ENCODE measurements around the gene CDC42EP2. TPM values are rescaled to one million over a fixed set of nuclear protein-coding genes. Genes with fewer than 3 reads are reported as not detected.

CDC42EP2 gene
- total RNA-seq, 2 experiments from 2014 or later: 0.96 TPM; not detected in 1

DNA sequence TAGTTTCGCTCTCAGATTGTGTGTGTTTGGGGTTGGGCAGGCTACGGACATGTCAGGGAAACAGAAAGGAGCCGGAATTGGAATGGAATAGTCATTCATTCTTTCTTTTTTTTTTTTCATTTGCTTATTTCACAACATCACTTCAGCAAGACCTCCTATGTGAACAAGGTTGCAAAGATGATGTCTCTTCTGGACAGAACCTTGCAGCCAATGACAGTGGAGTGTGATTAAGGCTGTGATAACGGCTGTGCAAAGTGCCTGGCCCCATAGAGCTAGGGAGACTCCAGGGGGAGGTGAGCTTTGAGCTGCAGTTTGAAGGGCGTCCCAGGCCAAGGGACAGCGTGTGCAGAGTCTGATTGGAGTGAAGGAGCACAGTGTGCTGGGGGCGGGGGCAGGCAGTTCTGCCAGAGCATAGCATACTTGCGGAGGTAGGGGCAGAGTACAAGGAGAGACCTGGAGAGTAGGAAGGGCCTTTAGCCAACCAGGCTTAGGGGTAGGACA, 43.2 kb downstream of the CDC42EP2 start:
- POLR2A ChIA-PET: interaction anchor here (1.3 to 3.0 kb wide), 2 partner anchors 141 to 149 kb away, joined by 4 to 19 read pairs; partner anchors contain the start of gene MALAT1

DNA sequence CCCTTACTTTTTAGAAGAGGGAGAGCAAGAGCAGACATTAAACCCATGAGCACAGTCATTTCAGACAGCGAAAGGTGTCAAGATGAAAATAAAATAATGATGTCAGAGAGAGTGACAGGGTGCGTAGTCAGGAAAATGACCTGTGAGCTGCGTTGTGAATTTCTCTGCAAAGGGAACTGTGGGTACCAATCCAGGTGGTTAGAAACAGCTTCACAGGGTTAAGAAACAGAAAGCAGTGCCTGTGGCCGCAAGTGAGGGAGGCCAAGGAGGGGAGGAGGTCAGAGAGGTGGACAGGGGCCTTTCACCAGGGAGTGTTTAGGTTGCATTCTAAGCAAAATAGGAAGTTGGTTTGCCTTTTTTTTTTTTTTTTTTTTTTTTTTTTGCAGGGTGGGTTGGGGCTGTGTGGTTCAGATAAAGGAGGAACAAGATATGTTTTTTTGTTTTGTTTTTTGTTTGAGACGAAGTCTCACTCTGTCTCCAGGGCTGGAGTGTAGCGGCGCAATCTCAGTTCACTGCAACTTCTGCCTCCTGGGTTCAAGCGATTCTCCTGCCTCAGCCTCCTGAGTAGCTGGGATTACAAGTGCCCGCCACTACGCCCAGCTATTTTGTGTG, 47.8 kb downstream of the CDC42EP2 start:
- no peaks in the 10 kb centered on the region for H3K27me3 Mint-ChIP-seq

More for the DNA sequence above, 43.2 kb downstream of the CDC42EP2 start:
- intact Hi-C loops (cut with DNase I, micrococcal nuclease): no loop called here
- Histone ChIP-seq H3K27ac (ENCODE audit: low read depth in 1 of 2, low read length in 2 of 2) (no peak overlapping the region), H3K27me3 (ENCODE audit: control insufficient read depth in 1 of 2, insufficient read depth in 2 of 2, low read length in 2 of 2) (no peaks in the 10 kb centered on the region), H3K9me3 (ENCODE audit: control insufficient read depth in 1 of 2, insufficient read depth in 1 of 2, low read length in 2 of 2) (no peaks in the 10 kb centered on the region), H3K4me3 (ENCODE audit: low read length) (no peak overlapping the region), H3K4me1 (ENCODE audit: insufficient read depth, low read length) (peaks cover 20% of the 10 kb centered on the region), H3K36me3 (ENCODE audit: insufficient read depth, low read length) (no peaks in the 10 kb centered on the region)
- peak overlapping the region; percentile 17 for H3K4me3 Mint-ChIP-seq
- no peak overlapping the region for H3K27ac Mint-ChIP-seq
- CTCF ChIA-PET: interaction anchor here (0.6 kb wide), 1 partner anchor 98 kb away, joined by 3 read pairs; no protein-coding TSS in a partner anchor
- H3K4me1 Mint-ChIP-seq (ENCODE audit: low read depth): peaks cover 22% of the 10 kb centered on the region
- TF ChIP-seq, protein P1, sequence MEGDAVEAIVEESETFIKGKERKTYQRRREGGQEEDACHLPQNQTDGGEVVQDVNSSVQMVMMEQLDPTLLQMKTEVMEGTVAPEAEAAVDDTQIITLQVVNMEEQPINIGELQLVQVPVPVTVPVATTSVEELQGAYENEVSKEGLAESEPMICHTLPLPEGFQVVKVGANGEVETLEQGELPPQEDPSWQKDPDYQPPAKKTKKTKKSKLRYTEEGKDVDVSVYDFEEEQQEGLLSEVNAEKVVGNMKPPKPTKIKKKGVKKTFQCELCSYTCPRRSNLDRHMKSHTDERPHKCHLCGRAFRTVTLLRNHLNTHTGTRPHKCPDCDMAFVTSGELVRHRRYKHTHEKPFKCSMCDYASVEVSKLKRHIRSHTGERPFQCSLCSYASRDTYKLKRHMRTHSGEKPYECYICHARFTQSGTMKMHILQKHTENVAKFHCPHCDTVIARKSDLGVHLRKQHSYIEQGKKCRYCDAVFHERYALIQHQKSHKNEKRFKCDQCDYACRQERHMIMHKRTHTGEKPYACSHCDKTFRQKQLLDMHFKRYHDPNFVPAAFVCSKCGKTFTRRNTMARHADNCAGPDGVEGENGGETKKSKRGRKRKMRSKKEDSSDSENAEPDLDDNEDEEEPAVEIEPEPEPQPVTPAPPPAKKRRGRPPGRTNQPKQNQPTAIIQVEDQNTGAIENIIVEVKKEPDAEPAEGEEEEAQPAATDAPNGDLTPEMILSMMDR (IDR thresholded peaks at IDR 0.05): no peak
- H3K27me3 Mint-ChIP-seq: no peaks in the 10 kb centered on the region
- DNase-seq (no peak), ATAC-seq (ENCODE audit: poor library complexity) (no peak)
- peaks cover 8% of the 10 kb centered on the region for H3K36me3 Mint-ChIP-seq (ENCODE audit: low read depth)
- H3K9me3 Mint-ChIP-seq: no peaks in the 10 kb centered on the region

DNA sequence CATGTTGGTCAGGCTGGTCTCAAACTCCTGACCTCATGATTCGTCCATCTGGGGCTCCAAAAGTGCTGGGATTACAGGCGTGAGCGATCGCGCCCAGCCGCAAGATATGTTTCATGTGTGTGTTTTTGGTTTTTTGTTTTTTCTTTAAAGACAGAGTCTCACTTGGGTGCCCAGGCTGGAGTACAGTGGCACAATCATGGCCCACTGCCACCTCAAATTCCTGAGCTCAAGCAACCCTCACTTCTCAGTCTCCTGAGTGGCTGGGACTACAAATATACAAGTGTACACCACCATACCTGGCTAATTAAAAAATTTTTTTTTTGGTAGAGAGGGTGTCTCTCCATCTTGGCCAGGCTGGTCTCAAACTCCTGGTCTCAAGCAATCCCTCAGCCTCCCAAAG, 48.3 kb downstream of the CDC42EP2 start:
- H3K27me3 Mint-ChIP-seq: no peaks in the 10 kb centered on the region
- Histone ChIP-seq H3K36me3 (ENCODE audit: insufficient read depth, low read length) (no peaks in the 10 kb centered on the region), H3K4me1 (ENCODE audit: insufficient read depth, low read length) (peaks cover 8% of the 10 kb centered on the region), H3K27me3 (ENCODE audit: control insufficient read depth in 1 of 2, insufficient read depth in 2 of 2, low read length in 2 of 2) (no peaks in the 10 kb centered on the region), H3K9me3 (ENCODE audit: control insufficient read depth in 1 of 2, insufficient read depth in 1 of 2, low read length in 2 of 2) (no peaks in the 10 kb centered on the region), H3K27ac (ENCODE audit: low read depth in 1 of 2, low read length in 2 of 2) (no peak overlapping the region), H3K4me3 (ENCODE audit: low read length) (no peak overlapping the region)
- TF ChIP-seq, protein P1 (IDR thresholded peaks at IDR 0.05): no peak
- ATAC-seq (ENCODE audit: poor library complexity) (no peak), DNase-seq (no peak)
- no peak overlapping the region for H3K4me3 Mint-ChIP-seq
- CTCF ChIA-PET: interaction anchor here (0.9 kb wide), 1 partner anchor 148 kb away, joined by 3 read pairs; no protein-coding TSS in a partner anchor
- POLR2A ChIA-PET: interaction anchor here (0.7 kb wide), 1 partner anchor 137 kb away, joined by 3 read pairs; no protein-coding TSS in a partner anchor
- no peaks in the 10 kb centered on the region for H3K36me3 Mint-ChIP-seq (ENCODE audit: low read depth)
- intact Hi-C loops (cut with DNase I, micrococcal nuclease): no loop called here
- H3K4me1 Mint-ChIP-seq (ENCODE audit: low read depth): peaks cover 7% of the 10 kb centered on the region
- H3K9me3 Mint-ChIP-seq: no peaks in the 10 kb centered on the region
- H3K27ac Mint-ChIP-seq: peak overlapping the region; percentile 79

More for the DNA sequence above, 47.8 kb downstream of the CDC42EP2 start:
- TF ChIP-seq, protein P1 (IDR thresholded peaks at IDR 0.05): no peak
- DNase-seq (peak in 1 of 14 experiments; percentile 24), ATAC-seq (ENCODE audit: poor library complexity) (peak; percentile 51)
- Histone ChIP-seq H3K9me3 (ENCODE audit: control insufficient read depth in 1 of 2, insufficient read depth in 1 of 2, low read length in 2 of 2) (no peaks in the 10 kb centered on the region), H3K4me1 (ENCODE audit: insufficient read depth, low read length) (peaks cover 8% of the 10 kb centered on the region), H3K4me3 (ENCODE audit: low read length) (no peak overlapping the region), H3K27ac (ENCODE audit: low read depth in 1 of 2, low read length in 2 of 2) (no peak overlapping the region), H3K27me3 (ENCODE audit: control insufficient read depth in 1 of 2, insufficient read depth in 2 of 2, low read length in 2 of 2) (no peaks in the 10 kb centered on the region), H3K36me3 (ENCODE audit: insufficient read depth, low read length) (no peaks in the 10 kb centered on the region)
- H3K4me1 Mint-ChIP-seq (ENCODE audit: low read depth): peaks cover 7% of the 10 kb centered on the region
- no peak overlapping the region for H3K4me3 Mint-ChIP-seq
- H3K9me3 Mint-ChIP-seq: no peaks in the 10 kb centered on the region
- intact Hi-C loops (cut with DNase I, micrococcal nuclease): no loop called here
- POLR2A ChIA-PET: interaction anchor here (1.3 kb wide), 1 partner anchor 143 kb away, joined by 3 read pairs; no protein-coding TSS in a partner anchor
- peak overlapping the region; percentile 79 for H3K27ac Mint-ChIP-seq
- CTCF ChIA-PET: interaction anchor here (0.5 to 0.9 kb wide), 2 partner anchors 14 to 148 kb away, joined by 3 to 4 read pairs; no protein-coding TSS in a partner anchor
- no peaks in the 10 kb centered on the region for H3K36me3 Mint-ChIP-seq (ENCODE audit: low read depth)

Data from CD4-positive, alpha-beta T cell (primary cell).